ENCODE results near the gene ABHD12B.

GRCh38 chr14:50951032-50951431 lies 79.2 kb downstream of the ABHD12B start:
- TF ChIP-seq EP300 (IDR thresholded peaks at IDR 0.05) (no peak), CTCF (IDR thresholded peaks at IDR 0.05) (no peak), POLR2A (IDR thresholded peaks at IDR 0.05) (no peak)

Measured in gastroesophageal sphincter (tissue), 3 donors.